ENCODE results near the gene SLC38A3.

The SLC38A3 gene

GRCh38 chr3:50169232-50169832, 35.7 kb upstream of the SLC38A3 start:
- no peak for DNase-seq (ENCODE audit: low read depth)

GRCh38 chr3:50169858-50170257, 35.2 kb upstream of the SLC38A3 start:
- no peak for DNase-seq (ENCODE audit: low read depth)

- no peak for DNase-seq (ENCODE audit: low read depth)
These were observed 34.4 kb upstream of the SLC38A3 start for GRCh38 chr3:50170689-50171088.

- DNase-seq (ENCODE audit: low read depth): no peak
These were observed 33.4 kb upstream of the SLC38A3 start for GRCh38 chr3:50171540-50172301.

GRCh38 chr3:50172626-50173220, 32.3 kb upstream of the SLC38A3 start:
- no peak for DNase-seq (ENCODE audit: low read depth)

GRCh38 chr3:50173685-50174516, 31.2 kb upstream of the SLC38A3 start:
- no peak for DNase-seq (ENCODE audit: low read depth)

GRCh38 chr3:50174517-50174895, 30.6 kb upstream of the SLC38A3 start:
- no peak for DNase-seq (ENCODE audit: low read depth)

GRCh38 chr3:50174947-50175524, 30.0 kb upstream of the SLC38A3 start:
- DNase-seq (ENCODE audit: low read depth): no peak

GRCh38 chr3:50177346-50177745, 27.7 kb upstream of the SLC38A3 start:
- no peak for DNase-seq (ENCODE audit: low read depth)

- no peak for DNase-seq (ENCODE audit: low read depth)
These were observed 25.4 kb upstream of the SLC38A3 start for GRCh38 chr3:50179710-50180109.

GRCh38 chr3:50181985-50182384, 23.1 kb upstream of the SLC38A3 start:
- no peak for DNase-seq (ENCODE audit: low read depth)

- no peak for DNase-seq (ENCODE audit: low read depth)
These were observed 22.5 kb upstream of the SLC38A3 start for GRCh38 chr3:50182533-50183099.

- no peak for DNase-seq (ENCODE audit: low read depth)
These were observed 21.3 kb upstream of the SLC38A3 start for GRCh38 chr3:50183755-50184154.

GRCh38 chr3:50184242-50184978, 20.7 kb upstream of the SLC38A3 start:
- no peak for DNase-seq (ENCODE audit: low read depth)

GRCh38 chr3:50185230-50185629, 19.8 kb upstream of the SLC38A3 start:
- no peak for DNase-seq (ENCODE audit: low read depth)

- no peak for DNase-seq (ENCODE audit: low read depth)
These were observed 19.0 kb upstream of the SLC38A3 start for GRCh38 chr3:50186096-50186495.

- no peak for DNase-seq (ENCODE audit: low read depth)
These were observed 17.3 kb upstream of the SLC38A3 start for GRCh38 chr3:50187750-50188149.

- no peak for DNase-seq (ENCODE audit: low read depth)
These were observed 15.8 kb upstream of the SLC38A3 start for GRCh38 chr3:50189274-50189673.

- DNase-seq (ENCODE audit: low read depth): no peak
These were observed 15.1 kb upstream of the SLC38A3 start for GRCh38 chr3:50189989-50190388.

- no peak for DNase-seq (ENCODE audit: low read depth)
These were observed 14.0 kb upstream of the SLC38A3 start, which contains the start of gene GNAT1 for GRCh38 chr3:50190936-50191660. Gene GNAT1, plus strand, starts transcription at chr3:50191610. Its CDS starts 116 bp downstream, at chr3:50191726.
